NCI-H524 (cell line): ENCODE measurements around the gene FURIN.
A peak's percentile ranks its signal among the peaks of the same experiment; 100 is the strongest.
"Not testable (repeated sequence)": the region's sequence is repeated elsewhere in the genome, so short reads cannot be mapped to it uniquely, and the experiment has no call there.

Experiments used
- DNase-seq, 2 experiments: peaks; one replicate each; lab custom pipeline; 2025; lab: John Stamatoyannopoulos, UW

FURIN gene

DNA sequence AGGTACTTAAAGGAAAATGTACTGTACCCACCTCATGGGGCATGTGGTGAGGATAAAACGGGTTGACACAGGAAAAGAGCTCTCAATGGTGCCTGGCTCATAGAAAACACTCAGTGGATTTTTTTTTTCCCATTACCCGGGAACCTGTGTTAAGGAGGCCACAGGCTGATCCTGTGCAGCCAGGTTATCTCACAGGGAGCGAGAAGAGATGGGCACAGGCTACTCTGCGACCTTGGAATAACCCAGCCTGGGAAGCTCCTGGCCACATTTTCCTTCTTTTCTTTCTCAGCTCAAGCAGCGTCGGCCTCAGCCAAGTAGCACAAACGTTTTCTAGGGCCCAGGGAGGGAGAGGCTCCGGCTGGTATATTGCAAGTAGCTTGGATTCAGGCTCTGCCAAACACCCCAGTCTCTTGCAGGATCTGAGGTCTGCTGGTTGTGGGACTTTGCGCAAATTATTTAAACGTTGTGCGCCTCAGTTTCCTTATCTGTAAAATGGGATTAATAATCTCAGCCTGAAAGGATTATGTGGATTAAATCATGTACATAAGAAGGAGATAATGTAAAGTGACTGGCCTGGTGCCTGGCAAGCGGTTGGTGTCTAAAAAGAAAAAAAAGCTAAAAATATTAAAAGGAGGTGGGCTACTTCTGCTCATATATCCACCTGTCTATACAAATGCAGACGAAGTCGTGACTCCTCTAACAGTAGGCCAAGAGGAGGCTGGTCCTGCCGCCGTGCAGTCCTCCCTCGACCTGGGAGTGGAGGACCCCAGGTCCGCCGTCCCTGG, 2.2 kb downstream of the FURIN start:
- DNase-seq: no peak

DNA sequence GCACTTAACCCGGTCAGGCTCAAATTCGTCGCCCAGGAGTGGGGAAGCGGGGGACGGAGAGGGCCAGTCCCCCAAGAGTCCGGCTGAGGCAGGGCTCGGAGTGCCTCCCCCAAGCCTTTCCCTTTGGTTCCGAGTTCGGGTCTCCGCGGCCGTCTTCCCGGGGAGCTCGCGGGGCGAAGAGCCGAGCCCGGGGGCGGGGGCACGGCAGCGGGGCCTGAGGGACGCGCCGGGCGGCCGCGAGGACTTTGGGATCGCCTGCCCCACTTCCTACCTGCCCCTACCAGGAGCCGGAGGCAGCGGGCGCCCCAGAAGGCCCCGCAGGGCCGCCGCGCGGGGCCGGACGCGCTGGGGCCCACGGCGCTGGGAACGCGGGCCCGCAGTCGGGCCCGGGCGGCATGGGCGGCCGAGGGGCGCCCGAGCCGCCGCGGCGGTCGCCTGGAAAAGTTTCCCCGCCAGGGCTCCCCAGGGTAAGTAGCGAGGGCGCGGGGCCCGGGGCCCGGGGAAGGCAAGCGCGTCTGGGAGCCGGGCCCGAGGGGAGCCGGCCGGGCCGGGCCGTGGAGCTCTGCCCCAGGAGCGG, 2.8 kb downstream of the FURIN start:
- DNase-seq: no peak

DNA sequence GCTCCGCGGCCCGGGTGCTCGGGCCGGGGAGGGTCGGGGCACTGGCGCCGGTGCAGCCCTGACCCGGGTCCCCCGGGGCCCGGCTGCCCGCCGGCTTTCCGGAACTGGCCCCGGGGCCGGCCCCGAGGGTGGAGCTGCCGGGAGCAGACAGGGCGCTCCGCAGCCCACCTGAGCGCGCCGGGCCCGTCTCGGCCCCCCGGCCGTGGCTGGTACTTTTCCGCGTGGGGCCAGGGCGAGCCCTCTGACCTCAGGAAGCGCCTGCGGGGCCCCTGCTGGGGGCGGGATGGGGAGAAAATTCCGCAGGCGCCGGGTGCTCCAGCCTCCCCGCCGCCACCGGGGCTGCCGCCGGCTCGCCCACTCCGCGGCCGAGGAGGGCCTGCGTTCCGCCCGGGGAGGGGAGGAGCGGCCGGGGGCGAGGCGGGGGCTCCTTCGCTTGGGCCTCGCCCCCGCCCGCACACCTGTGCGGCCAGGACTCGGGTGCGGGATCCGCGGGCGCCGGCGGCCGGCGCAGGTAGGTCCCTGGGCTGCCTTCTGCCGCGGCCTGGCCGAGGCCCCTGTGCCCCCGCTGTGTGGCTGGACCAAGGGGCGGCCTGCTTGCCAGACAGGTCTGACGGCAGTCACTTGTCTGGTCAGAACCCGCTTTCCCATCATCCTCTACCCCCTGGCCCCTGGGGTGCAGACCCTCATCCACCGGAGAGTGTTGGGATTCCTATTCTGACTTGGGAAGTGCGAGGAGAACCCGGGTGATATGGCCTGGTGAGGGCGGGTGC, 3.5 kb downstream of the FURIN start:
- peak in 1 of 2 experiments; percentile 37 for DNase-seq

DNA sequence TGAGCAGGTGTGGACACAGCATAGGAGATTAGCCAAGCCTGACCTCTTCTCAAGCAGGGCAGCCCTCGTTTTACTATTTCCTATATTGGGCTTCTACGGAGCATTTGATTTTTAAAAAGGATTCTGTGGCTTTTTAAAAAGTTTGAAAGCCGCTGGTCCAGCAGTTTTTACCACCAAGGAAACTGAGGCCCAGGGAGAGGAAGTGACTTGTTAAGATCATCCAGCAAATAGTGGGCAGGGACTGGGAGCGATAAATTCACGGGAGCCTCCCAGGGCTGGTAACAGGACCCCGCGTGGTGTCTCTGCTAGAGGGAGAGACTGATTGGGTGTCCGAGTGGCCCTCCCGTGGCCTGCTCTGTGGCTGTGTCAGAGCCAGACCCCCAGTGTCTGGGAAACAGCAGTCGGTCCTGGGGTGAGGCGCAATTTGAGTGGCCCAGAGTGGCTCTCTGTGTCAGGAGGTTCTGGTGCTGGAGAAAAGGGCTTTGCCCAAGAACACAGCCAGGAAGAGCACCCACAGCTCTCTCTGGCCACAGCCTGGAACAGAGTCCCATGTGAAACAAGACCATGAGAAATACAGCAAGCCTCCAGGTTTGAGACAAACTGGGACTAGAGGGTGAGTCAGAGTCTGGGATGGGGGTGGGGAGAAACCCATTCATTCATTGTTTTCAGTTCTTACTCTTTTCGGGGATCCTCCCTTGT, 4.2 kb downstream of the FURIN start:
- DNase-seq: no peak

DNA sequence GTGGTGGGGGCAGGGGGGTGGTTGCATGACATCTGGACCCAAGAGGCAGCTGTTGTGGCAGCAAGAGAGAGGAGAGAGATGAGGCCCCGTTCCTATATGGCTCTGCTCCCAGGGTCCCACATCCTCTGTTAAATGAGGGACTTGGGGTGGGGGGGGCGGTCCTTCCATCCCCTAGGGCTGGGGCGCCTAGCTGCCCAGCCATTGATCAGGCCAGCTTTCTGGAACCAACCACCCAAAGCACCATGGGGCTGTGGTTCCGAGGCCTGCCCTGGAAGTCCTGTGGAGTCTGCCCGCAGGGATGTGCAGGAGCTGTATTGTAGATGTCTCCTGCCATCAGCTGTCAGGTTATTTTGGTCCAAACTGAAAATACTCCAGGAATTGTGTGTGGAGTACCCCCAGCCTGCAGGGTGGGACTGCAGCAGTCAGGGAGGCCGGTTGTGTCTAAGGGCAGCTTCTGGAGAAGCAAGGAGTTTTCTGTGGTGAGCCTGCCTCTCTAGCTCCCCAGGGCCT, 5.2 kb downstream of the FURIN start:
- no peak for DNase-seq

DNA sequence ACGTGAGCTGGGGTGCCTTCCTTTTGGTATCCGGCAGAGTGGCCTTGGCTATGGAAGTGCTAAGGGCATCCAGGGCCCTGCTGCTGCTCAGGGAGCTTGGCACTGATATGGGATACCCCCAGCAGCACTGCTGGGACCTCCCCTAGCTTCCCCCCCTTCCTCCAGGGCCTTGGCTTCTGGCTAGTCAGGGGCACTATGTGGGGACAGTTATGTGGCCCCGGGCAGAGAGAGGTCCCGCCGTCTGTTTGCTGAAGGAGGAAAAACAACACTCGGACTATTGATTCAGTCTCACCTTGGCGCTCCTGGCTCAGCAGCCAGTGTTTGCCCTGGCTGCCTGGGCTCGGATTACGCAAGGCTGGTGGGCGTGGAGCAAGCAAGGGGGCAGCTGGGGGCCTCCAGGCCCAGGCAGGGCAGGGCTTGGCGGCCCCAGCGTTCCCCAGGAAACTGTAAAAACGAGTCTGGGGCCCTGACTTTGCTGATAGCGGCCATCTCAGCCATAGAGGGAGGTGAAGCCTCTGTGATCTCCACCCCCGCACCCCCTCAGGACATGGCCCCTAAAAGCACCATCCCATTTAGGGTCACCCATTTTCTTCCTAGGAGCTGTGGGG, 5.7 kb downstream of the FURIN start:
- DNase-seq: peak in 1 of 2 experiments; percentile 46

DNA sequence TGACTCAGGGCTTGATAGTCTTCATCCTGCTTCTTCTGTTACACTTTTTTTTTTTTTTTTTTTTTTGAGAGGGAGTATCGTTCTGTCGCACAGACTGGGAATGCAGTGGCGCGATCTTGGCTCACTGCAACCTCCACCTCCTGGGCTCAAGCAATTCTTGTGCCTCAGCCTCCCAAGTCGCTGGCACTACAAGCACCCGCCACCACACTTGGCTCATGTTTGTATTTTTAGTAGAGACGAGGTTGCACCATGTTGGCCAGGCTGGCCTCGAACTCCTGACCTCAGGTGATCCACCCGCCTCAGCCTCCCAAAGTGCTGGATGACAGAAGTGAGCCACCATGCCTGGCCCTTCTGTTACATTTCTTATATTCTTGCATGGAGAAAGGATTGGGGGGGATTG, 6.6 kb downstream of the FURIN start:
- not testable (repeated sequence) for DNase-seq

DNA sequence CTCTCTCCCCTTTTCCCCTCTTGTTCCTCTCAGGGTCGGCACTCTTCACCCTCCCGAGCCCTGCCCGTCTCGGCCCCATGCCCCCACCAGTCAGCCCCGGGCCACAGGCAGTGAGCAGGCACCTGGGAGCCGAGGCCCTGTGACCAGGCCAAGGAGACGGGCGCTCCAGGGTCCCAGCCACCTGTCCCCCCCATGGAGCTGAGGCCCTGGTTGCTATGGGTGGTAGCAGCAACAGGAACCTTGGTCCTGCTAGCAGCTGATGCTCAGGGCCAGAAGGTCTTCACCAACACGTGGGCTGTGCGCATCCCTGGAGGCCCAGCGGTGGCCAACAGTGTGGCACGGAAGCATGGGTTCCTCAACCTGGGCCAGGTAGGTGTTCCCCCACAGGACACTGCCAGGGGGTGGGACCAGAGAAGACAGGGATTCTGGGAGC, 7.2 kb downstream of the FURIN start:
- DNase-seq: no peak

DNA sequence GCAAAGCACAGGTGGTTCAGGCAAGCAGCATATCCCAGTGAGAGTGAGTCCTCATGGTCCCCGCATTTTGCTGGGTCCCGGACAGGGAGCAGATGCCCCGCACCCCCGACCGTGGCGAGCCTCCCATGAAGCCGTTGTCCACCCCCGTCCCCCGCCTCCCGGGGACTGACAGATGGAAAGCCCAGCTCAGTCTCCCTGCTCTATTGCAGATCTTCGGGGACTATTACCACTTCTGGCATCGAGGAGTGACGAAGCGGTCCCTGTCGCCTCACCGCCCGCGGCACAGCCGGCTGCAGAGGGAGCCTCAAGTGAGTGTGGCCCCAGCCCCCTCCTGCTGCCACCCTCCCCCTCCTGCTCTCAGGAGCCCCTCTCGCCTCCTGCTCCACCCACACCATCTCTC, 7.7 kb downstream of the FURIN start:
- peak in 1 of 2 experiments; percentile 64 for DNase-seq

DNA sequence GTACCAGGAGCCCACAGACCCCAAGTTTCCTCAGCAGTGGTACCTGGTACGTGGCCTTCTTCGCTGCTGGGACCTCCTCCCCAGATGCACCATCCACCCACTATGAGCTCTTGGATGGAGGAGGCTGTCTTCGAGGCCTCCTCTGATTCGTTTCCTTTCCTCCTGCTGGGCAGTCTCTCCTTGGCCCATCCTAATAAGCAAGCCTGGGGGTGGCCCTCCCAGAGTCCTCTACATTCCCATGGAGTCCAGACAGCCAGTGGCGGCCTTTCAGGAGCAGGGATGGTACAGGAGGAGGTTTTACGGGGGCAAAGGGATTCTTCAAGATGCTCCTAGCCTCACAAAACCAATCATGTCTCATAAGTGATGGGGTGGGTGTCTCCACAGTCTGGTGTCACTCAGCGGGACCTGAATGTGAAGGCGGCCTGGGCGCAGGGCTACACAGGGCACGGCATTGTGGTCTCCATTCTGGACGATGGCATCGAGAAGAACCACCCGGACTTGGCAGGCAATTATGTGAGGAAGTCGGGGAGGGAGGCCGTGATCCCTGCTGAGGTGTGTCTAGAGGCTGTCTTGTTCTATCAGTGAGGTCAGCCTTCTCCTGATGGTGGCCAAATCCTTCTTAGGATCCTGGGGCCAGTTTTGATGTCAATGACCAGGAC, 8.3 kb downstream of the FURIN start:
- DNase-seq: no peak

DNA sequence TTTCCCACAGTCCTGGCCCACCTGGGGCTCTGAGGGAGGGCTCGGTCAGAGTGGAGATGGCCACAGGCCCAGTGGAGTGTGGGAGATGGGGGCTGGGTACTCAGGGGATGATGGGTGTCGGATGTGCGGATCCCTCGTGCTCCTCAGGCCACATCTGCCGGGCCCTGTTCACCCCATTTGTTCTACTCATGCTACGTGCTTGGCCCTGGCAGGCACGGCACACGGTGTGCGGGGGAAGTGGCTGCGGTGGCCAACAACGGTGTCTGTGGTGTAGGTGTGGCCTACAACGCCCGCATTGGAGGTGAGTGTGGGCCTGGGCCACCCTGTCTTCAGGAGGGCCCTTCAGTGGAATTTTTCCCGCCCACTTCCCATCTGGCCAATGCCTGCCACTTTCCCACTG, 8.9 kb downstream of the FURIN start:
- no peak for DNase-seq

DNA sequence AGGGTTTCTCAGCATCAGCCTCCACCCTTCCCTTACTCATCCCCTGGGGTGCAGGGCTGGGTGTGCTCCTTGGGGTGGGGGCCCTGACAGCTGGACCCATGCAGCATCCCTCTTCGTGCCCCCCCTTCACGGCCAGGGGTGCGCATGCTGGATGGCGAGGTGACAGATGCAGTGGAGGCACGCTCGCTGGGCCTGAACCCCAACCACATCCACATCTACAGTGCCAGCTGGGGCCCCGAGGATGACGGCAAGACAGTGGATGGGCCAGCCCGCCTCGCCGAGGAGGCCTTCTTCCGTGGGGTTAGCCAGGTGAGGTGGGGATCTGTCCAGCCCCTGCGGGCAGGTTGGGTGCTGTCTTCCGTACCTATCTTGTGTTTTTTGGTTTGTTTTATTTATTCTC, 9.6 kb downstream of the FURIN start:
- no peak for DNase-seq

DNA sequence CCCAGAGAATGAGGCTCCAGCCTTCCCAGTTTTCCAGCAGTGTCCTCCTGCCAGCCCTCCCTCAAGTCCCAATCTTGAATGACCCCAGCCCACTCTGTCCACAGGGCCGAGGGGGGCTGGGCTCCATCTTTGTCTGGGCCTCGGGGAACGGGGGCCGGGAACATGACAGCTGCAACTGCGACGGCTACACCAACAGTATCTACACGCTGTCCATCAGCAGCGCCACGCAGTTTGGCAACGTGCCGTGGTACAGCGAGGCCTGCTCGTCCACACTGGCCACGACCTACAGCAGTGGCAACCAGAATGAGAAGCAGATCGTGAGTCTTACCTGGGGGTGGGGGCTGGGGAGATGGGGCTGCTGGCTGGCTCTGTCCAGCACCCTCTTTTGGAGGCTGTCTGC, 10.3 kb downstream of the FURIN start:
- no peak for DNase-seq

DNA sequence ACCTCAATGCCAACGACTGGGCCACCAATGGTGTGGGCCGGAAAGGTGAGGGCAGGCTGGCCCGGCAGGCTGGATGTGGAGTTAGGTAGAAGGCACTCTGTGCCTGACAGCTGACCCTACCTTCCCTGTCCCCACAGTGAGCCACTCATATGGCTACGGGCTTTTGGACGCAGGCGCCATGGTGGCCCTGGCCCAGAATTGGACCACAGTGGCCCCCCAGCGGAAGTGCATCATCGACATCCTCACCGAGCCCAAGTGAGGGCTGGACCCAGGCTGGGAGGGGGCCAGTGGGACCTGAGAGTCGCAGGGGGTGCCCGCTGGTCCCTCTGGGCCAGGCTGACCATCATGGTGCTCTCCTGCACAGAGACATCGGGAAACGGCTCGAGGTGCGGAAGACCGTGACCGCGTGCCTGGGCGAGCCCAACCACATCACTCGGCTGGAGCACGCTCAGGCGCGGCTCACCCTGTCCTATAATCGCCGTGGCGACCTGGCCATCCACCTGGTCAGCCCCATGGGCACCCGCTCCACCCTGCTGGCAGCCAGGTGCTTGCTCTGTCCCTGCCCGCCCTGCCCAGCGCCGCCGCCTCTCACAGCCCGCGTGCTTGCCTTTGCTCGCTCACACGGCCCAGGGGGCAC, 11.5 kb downstream of the FURIN start:
- DNase-seq: no peak

DNA sequence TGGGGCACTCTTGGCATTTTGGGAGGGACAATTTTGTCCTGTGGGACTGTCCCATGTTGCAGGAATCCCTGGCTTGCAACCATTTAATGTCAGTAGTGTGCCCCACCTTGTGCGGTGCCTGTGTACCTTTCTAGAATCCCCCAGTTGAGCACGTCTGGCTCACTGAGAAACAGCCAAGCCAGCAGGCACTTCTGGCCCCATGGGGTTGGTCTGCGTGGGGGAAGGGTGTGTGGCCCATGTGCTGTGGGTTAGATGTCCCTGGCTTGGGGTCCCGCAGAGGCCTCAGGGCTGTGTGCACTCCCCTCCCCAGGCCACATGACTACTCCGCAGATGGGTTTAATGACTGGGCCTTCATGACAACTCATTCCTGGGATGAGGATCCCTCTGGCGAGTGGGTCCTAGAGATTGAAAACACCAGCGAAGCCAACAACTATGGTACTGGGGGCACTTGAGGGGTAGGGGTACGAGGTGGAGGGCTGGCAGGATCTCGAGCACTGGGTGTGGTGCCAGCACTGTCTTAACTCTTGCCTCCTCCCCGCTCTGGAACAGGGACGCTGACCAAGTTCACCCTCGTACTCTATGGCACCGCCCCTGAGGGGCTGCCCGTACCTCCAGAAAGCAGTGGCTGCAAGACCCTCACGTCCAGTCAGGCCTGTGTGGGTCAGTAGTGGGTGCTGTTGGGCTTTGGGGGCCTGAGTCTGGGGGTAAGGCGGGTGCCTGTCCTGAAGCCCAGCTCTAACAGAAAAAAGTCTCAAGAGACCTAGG, 12.2 kb downstream of the FURIN start:
- DNase-seq: no peak

DNA sequence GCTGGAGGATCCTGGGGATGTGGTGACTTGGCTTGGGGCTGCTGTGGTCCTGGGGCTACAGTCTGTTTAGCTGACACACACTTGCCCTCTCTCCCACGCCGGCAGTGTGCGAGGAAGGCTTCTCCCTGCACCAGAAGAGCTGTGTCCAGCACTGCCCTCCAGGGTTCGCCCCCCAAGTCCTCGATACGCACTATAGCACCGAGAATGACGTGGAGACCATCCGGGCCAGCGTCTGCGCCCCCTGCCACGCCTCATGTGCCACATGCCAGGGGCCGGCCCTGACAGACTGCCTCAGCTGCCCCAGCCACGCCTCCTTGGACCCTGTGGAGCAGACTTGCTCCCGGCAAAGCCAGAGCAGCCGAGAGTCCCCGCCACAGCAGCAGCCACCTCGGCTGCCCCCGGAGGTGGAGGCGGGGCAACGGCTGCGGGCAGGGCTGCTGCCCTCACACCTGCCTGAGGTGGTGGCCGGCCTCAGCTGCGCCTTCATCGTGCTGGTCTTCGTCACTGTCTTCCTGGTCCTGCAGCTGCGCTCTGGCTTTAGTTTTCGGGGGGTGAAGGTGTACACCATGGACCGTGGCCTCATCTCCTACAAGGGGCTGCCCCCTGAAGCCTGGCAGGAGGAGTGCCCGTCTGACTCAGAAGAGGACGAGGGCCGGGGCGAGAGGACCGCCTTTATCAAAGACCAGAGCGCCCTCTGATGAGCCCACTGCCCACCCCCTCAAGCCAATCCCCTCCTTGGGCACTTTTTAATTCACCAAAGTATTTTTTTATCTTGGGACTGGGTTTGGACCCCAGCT, 13.0 kb downstream of the FURIN start:
- DNase-seq: no peak

DNA sequence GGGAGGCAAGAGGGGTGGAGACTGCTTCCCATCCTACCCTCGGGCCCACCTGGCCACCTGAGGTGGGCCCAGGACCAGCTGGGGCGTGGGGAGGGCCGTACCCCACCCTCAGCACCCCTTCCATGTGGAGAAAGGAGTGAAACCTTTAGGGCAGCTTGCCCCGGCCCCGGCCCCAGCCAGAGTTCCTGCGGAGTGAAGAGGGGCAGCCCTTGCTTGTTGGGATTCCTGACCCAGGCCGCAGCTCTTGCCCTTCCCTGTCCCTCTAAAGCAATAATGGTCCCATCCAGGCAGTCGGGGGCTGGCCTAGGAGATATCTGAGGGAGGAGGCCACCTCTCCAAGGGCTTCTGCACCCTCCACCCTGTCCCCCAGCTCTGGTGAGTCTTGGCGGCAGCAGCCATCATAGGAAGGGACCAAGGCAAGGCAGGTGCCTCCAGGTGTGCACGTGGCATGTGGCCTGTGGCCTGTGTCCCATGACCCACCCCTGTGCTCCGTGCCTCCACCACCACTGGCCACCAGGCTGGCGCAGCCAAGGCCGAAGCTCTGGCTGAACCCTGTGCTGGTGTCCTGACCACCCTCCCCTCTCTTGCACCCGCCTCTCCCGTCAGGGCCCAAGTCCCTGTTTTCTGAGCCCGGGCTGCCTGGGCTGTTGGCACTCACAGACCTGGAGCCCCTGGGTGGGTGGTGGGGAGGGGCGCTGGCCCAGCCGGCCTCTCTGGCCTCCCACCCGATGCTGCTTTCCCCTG, 13.8 kb downstream of the FURIN start:
- DNase-seq: no peak

DNA sequence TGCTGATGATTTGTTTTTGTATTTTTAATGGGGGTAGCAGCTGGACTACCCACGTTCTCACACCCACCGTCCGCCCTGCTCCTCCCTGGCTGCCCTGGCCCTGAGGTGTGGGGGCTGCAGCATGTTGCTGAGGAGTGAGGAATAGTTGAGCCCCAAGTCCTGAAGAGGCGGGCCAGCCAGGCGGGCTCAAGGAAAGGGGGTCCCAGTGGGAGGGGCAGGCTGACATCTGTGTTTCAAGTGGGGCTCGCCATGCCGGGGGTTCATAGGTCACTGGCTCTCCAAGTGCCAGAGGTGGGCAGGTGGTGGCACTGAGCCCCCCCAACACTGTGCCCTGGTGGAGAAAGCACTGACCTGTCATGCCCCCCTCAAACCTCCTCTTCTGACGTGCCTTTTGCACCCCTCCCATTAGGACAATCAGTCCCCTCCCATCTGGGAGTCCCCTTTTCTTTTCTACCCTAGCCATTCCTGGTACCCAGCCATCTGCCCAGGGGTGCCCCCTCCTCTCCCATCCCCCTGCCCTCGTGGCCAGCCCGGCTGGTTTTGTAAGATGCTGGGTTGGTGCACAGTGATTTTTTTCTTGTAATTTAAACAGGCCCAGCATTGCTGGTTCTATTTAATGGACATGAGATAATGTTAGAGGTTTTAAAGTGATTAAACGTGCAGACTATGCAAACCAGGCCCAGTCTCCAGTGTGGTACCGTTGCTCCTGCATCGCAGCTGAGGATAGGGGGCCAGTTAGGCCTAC, 14.6 kb downstream of the FURIN start:
- DNase-seq: no peak
